Measurements from ENCODE around the gene C10orf95. TPM values are rescaled to one million over a fixed set of nuclear protein-coding genes. Genes with fewer than 3 reads are reported as not detected.

The C10orf95 gene
- total and polyA plus RNA-seq, 2 experiments from 2014 or later = not detected

GRCh38 chr10:102420714-102421506 lies 30.4 kb downstream of the C10orf95 start, which contains the start of gene FBXL15:
Gene FBXL15 (plus strand): TSS chr10:102420836. CDS start chr10:102421130, 294 bp downstream.
- Histone ChIP-seq H3K4me3 (peak within 1 kb of the TSS; percentile 84), H3K9ac (peak within 1 kb of the TSS; percentile 83), H4K20me1 (ENCODE audit: insufficient read depth) (no peaks in the 10 kb centered on the region), H3K9me3 (ENCODE audit: low read depth) (no peaks in the 10 kb centered on the region), H3K4me2 (ENCODE audit: unreplicated experiment) (peak within 1 kb of the TSS; percentile 95), H3K9me2 (ENCODE audit: insufficient read depth) (no peaks in the 10 kb centered on the region), H3K4me1 (ENCODE audit: insufficient read depth) (peaks cover 18% of the 10 kb centered on the region), H3K27me3 (replicated peaks; ENCODE audit: insufficient read depth) (no peaks in the 10 kb centered on the region), H3K36me3 (ENCODE audit: low read depth) (no peaks in the 10 kb centered on the region), H3K27ac (peak within 1 kb of the TSS; percentile 33), H3K79me2 (ENCODE audit: insufficient read depth) (no peaks in the 10 kb centered on the region), H2AFZ (peak within 1 kb of the TSS; percentile 93), H3F3A (ENCODE audit: insufficient read depth) (peaks cover 13% of the 10 kb centered on the region; the same call in 1 of the 2 replicates)
- TF ChIP-seq EZH2phosphoT487 (IDR thresholded peaks at IDR 0.05; ENCODE audit: insufficient read depth, low read depth) = no peak
- TF ChIP-seq EZH2 (IDR thresholded peaks at IDR 0.05; ENCODE audit: insufficient read depth, poor library complexity, severe bottlenecking) = no peak
- 1 to 2% methylated on average over 60 to 66 of the region's 66 CpGs for WGBS, 2 experiments (ENCODE audit: low coverage in 1 of 2, low lambda C conversion rate in 2 of 2, missing lambda C conversion rate in 2 of 2)
- in situ Hi-C loops (cut with MboI) = no loop called here
- peak; percentile 98 for DNase-seq

- DNase-seq = no peak
Observed at GRCh38 chr10:102420181-102420713, 31.1 kb downstream of the C10orf95 start.

GRCh38 chr10:102419269-102420180 lies 31.8 kb downstream of the C10orf95 start:
- Histone ChIP-seq H3K27ac (no peak overlapping the region), H3F3A (ENCODE audit: insufficient read depth) (peaks cover 13% of the 10 kb centered on the region; the same call in 1 of the 2 replicates), H3K9ac (no peak overlapping the region), H3K9me2 (ENCODE audit: insufficient read depth) (no peaks in the 10 kb centered on the region), H3K27me3 (replicated peaks; ENCODE audit: insufficient read depth) (0 out of 2 replicates have a peak, but pooled peaks cover 7% of the 10 kb centered on the region), H3K4me3 (peak overlapping the region; percentile 84), H3K79me2 (ENCODE audit: insufficient read depth) (no peaks in the 10 kb centered on the region), H3K4me2 (ENCODE audit: unreplicated experiment) (peak overlapping the region; percentile 95), H3K9me3 (ENCODE audit: low read depth) (no peaks in the 10 kb centered on the region), H3K36me3 (ENCODE audit: low read depth) (no peaks in the 10 kb centered on the region), H3K4me1 (ENCODE audit: insufficient read depth) (peaks cover 18% of the 10 kb centered on the region), H2AFZ (peak overlapping the region; percentile 93), H4K20me1 (ENCODE audit: insufficient read depth) (no peaks in the 10 kb centered on the region)
- in situ Hi-C loops (cut with MboI) = no loop called here
- peak; percentile 46 for DNase-seq
- 1% methylated on average over 33 to 54 of the region's 54 CpGs for WGBS, 2 experiments (ENCODE audit: low coverage in 1 of 2, low lambda C conversion rate in 2 of 2, missing lambda C conversion rate in 2 of 2)
- TF ChIP-seq EZH2phosphoT487 (IDR thresholded peaks at IDR 0.05; ENCODE audit: insufficient read depth, low read depth) (no peak), EZH2 (IDR thresholded peaks at IDR 0.05; ENCODE audit: insufficient read depth, poor library complexity, severe bottlenecking) (no peak)

More at GRCh38 chr10:102420181-102420713, 31.1 kb downstream of the C10orf95 start:
- H2AFZ ChIP-seq = peak overlapping the region; percentile 93
- peak overlapping the region; percentile 83 for H3K9ac ChIP-seq
- peaks cover 13% of the 10 kb centered on the region; the same call in 1 of the 2 replicates for H3F3A ChIP-seq (ENCODE audit: insufficient read depth)
- peak overlapping the region; percentile 95 for H3K4me2 ChIP-seq (ENCODE audit: unreplicated experiment)
- H3K27ac ChIP-seq = peak overlapping the region; percentile 33
- H3K36me3 ChIP-seq (ENCODE audit: low read depth) = no peaks in the 10 kb centered on the region
- peaks cover 18% of the 10 kb centered on the region for H3K4me1 ChIP-seq (ENCODE audit: insufficient read depth)
- peak overlapping the region; percentile 84 for H3K4me3 ChIP-seq
- TF ChIP-seq EZH2phosphoT487 (IDR thresholded peaks at IDR 0.05; ENCODE audit: insufficient read depth, low read depth) (no peak), EZH2 (IDR thresholded peaks at IDR 0.05; ENCODE audit: insufficient read depth, poor library complexity, severe bottlenecking) (no peak)
- WGBS, 2 experiments (ENCODE audit: low coverage in 1 of 2, low lambda C conversion rate in 2 of 2, missing lambda C conversion rate in 2 of 2) = 0 to 1% methylated on average over 21 of the region's 21 CpGs
- H3K79me2 ChIP-seq (ENCODE audit: insufficient read depth) = no peaks in the 10 kb centered on the region
- H3K27me3 ChIP-seq (replicated peaks; ENCODE audit: insufficient read depth) = 0 out of 2 replicates have a peak, but pooled peaks cover 2% of the 10 kb centered on the region
- H4K20me1 ChIP-seq (ENCODE audit: insufficient read depth) = no peaks in the 10 kb centered on the region
- in situ Hi-C loops (cut with MboI) = no loop called here
- no peaks in the 10 kb centered on the region for H3K9me2 ChIP-seq (ENCODE audit: insufficient read depth)
- no peaks in the 10 kb centered on the region for H3K9me3 ChIP-seq (ENCODE audit: low read depth)
